ENCODE data around the gene BTK.
"Not testable (repeated sequence)": the region's sequence is repeated elsewhere in the genome, so short reads cannot be mapped to it uniquely, and the experiment has no call there.

The BTK gene

DNA sequence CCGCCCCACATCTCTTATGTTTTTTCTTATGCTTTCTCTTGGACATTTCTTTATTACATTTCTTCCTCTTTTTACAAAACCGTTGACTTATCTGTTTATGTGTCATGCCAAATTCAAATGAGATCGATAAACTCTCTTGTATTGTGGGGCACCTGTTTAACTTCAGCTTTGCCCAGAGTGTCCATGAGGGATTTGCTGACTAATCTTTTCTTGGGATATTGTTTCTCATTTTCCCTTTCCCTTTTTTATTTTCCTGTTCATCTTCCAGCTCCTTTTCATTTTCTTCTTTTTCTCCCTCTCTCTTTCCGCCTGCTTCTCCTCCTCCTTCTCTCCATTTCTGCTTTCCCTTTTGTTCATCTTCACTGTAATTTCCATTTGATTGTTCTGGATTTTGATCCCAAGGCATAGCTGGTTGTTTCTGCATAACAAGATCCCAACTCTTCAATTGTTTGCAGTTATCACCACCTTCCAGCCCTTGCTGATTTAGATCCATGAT lies 48.2 kb downstream of the BTK start:
- peaks cover 5% of the 10 kb centered on the region for H3K4me1 Mint-ChIP-seq (ENCODE audit: low read depth)
- no peak overlapping the region for H3K27ac Mint-ChIP-seq
- DNase-seq = no peak
- no peak overlapping the region for H3K4me3 Mint-ChIP-seq
- H3K27me3 Mint-ChIP-seq = peaks cover 6% of the 10 kb centered on the region
- H3K9me3 Mint-ChIP-seq = no peaks in the 10 kb centered on the region
- peaks cover 18% of the 10 kb centered on the region for H3K36me3 Mint-ChIP-seq (ENCODE audit: low read depth)

DNA sequence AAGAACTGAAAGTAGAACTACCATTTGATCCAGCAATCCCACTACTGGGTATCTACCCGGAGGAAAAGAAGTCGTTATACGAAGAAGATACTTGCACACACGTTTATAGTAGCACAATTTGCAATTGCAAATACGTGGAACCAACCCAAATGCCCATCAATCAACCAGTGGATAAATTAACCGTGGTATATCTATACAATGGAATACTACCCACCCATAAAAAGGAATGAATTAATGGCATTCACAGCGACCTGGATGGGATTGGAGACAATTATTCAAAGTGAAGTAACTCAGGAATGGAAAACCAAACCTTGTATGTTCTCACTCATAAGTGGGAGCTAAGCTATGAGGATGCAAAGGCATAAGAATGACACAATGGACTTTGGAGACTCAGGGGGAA lies 51.7 kb downstream of the BTK start:
- H3K27ac Mint-ChIP-seq; H3K36me3 Mint-ChIP-seq (ENCODE audit: low read depth); DNase-seq; H3K9me3 Mint-ChIP-seq; H3K4me3 Mint-ChIP-seq; H3K27me3 Mint-ChIP-seq; H3K4me1 Mint-ChIP-seq (ENCODE audit: low read depth): not testable (repeated sequence)

DNA sequence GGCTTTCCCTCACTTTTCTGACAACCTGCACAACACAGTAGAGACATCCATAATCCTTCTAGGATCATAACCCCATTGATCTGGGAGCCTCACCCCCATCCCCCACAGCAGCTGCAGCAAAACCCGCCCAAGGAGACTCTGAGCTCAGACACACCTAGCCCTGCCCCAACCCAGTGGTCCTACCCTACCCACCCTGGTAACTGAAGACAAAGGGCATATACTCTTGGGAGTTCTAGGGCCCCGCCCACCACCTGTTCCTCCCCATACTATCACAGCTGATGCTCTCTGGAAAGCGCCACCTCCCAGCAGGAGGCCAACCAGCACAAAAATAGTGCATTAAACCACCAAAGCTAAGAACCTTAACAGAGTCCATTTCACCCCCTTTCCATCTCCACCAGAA lies 59.4 kb downstream of the BTK start:
- not testable (repeated sequence) for H3K27me3 Mint-ChIP-seq; H3K27ac Mint-ChIP-seq; DNase-seq; H3K4me3 Mint-ChIP-seq; H3K4me1 Mint-ChIP-seq (ENCODE audit: low read depth); H3K36me3 Mint-ChIP-seq (ENCODE audit: low read depth); H3K9me3 Mint-ChIP-seq

DNA sequence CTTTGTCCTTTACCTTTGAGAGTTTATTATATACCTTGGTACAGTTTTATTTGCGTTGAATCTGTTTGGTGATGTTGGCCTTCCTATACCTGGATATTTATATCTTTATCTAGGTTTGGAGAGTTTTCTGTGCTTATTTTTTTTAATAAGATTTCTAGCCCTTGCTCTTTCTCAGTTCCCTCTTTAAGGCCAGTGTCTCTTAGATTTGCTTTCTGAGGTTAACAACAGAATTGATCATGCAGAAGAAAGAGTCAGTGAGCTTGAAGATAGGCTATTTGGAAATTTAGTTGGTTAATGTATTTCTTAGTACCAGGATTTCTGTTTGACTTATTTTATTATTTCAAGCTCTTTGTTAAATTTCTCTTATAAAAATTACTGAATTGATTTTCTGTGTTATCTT lies 82.2 kb downstream of the BTK start:
- no peaks in the 10 kb centered on the region for H3K4me1 Mint-ChIP-seq (ENCODE audit: low read depth)
- H3K4me3 Mint-ChIP-seq = no peak overlapping the region
- H3K27me3 Mint-ChIP-seq = peaks cover 18% of the 10 kb centered on the region
- H3K27ac Mint-ChIP-seq = no peak overlapping the region
- H3K9me3 Mint-ChIP-seq = no peaks in the 10 kb centered on the region
- H3K36me3 Mint-ChIP-seq (ENCODE audit: low read depth) = no peaks in the 10 kb centered on the region
- DNase-seq = no peak
